ENCODE results near the gene CARNS1.

The CARNS1 gene

GRCh38 chr11:67406420-67406968, 9.0 kb upstream of the CARNS1 start:
- no peaks in the 10 kb centered on the region for H3K27me3 ChIP-seq
- peak overlapping the region; percentile 98 for H3K27ac ChIP-seq
- H3K4me1 ChIP-seq (ENCODE audit: control insufficient read depth in 1 of 2, insufficient read depth in 1 of 2, low read depth in 1 of 2, low read length in 1 of 2): peaks cover 84% of the 10 kb centered on the region in 2 experiments

GRCh38 chr11:67406969-67407687, 8.3 kb upstream of the CARNS1 start:
- Histone ChIP-seq H3K4me3 (ENCODE audit: low read depth in 1 of 2, low read length in 1 of 2) (peak overlapping the region in 1 of 2 experiments; percentile 1), H3K27ac (peak overlapping the region; percentile 98), H3K4me1 (ENCODE audit: control insufficient read depth in 1 of 2, insufficient read depth in 1 of 2, low read depth in 1 of 2, low read length in 1 of 2) (peaks cover 80 to 82% of the 10 kb centered on the region in 2 experiments), H3K36me3 (peaks cover 64% of the 10 kb centered on the region), H3K27me3 (no peaks in the 10 kb centered on the region), H3K9me3 (no peaks in the 10 kb centered on the region)
- no peak for TF ChIP-seq CTCF (IDR thresholded peaks at IDR 0.05)

More at GRCh38 chr11:67406420-67406968, 9.0 kb upstream of the CARNS1 start:
- Histone ChIP-seq H3K36me3 (peaks cover 64% of the 10 kb centered on the region), H3K9me3 (no peaks in the 10 kb centered on the region), H3K4me3 (ENCODE audit: low read depth in 1 of 2, low read length in 1 of 2) (peak overlapping the region in 1 of 2 experiments; percentile 1)
- TF ChIP-seq CTCF (IDR thresholded peaks at IDR 0.05): no peak

GRCh38 chr11:67407688-67408163, 7.8 kb upstream of the CARNS1 start:
- Histone ChIP-seq H3K4me1 (ENCODE audit: control insufficient read depth in 1 of 2, insufficient read depth in 1 of 2, low read depth in 1 of 2, low read length in 1 of 2) (peaks cover 74 to 76% of the 10 kb centered on the region in 2 experiments), H3K27me3 (peaks cover 4% of the 10 kb centered on the region), H3K27ac (peak overlapping the region; percentile 98), H3K36me3 (peaks cover 64% of the 10 kb centered on the region), H3K9me3 (no peaks in the 10 kb centered on the region), H3K4me3 (ENCODE audit: low read depth in 1 of 2, low read length in 1 of 2) (no peak overlapping the region)
- TF ChIP-seq CTCF (IDR thresholded peaks at IDR 0.05): no peak

GRCh38 chr11:67408437-67409200, 6.9 kb upstream of the CARNS1 start:
- TF ChIP-seq CTCF (IDR thresholded peaks at IDR 0.05): no peak
- no peaks in the 10 kb centered on the region for H3K9me3 ChIP-seq
- H3K27ac ChIP-seq: peak overlapping the region; percentile 98
- peaks cover 64% of the 10 kb centered on the region for H3K36me3 ChIP-seq
- H3K4me3 ChIP-seq (ENCODE audit: low read depth in 1 of 2, low read length in 1 of 2): peak overlapping the region; percentile 7 to 53
- peaks cover 65 to 68% of the 10 kb centered on the region in 2 experiments for H3K4me1 ChIP-seq (ENCODE audit: control insufficient read depth in 1 of 2, insufficient read depth in 1 of 2, low read depth in 1 of 2, low read length in 1 of 2)
- peaks cover 13% of the 10 kb centered on the region for H3K27me3 ChIP-seq

- H3K27ac ChIP-seq: peak overlapping the region; percentile 98
Measured at GRCh38 chr11:67409261-67409666, 6.2 kb upstream of the CARNS1 start.

More at GRCh38 chr11:67409261-67409666, 6.2 kb upstream of the CARNS1 start:
- H3K4me3 ChIP-seq (ENCODE audit: low read depth in 1 of 2, low read length in 1 of 2): peak overlapping the region; percentile 7 to 53
- peaks cover 64 to 66% of the 10 kb centered on the region in 2 experiments for H3K4me1 ChIP-seq (ENCODE audit: control insufficient read depth in 1 of 2, insufficient read depth in 1 of 2, low read depth in 1 of 2, low read length in 1 of 2)
- no peaks in the 10 kb centered on the region for H3K9me3 ChIP-seq
- H3K27me3 ChIP-seq: peaks cover 20% of the 10 kb centered on the region
- H3K36me3 ChIP-seq: peaks cover 64% of the 10 kb centered on the region
- no peak for TF ChIP-seq CTCF (IDR thresholded peaks at IDR 0.05)
